Measurements from ENCODE around the gene PFKM.
A peak's percentile ranks its signal among the peaks of the same experiment; 100 is the strongest.

PFKM gene

DNA sequence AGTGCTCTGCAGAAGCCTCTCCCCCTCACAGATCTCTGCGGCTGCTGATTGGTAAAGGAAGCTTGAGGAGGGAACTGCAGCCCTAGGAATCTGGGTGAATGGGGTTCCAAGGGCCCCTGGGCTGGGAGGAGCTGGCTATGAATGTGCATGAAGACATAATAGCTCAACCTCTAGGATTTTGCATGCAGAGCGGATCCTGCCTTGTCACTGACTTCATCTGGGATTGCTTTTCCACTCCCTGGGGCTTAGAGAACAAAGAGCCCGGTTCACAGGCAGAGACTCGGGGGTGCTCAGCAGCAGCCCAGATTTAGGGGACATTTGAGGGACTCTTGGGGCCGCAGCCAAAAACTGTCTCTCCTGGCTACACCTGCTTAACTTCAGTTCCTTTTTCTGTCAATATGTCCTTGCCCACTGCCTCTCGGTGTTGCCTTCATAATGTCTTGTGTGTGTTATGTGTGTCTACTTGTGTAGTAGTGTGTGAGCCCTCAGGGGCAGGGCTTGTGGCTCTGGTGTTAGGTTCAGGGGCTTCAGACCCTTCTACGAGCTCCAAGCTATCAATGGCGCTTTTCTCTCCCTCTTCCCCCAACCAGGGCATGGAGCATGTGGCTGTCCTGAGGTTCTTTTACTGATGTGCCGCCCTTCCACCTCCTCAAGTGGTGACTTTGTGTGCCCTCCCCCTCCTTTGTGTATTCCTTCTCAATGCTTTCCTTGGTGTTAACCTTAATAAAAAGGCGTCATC is 66.2 kb downstream of the PFKM start:
- peak; percentile 53 for DNase-seq (ENCODE audit: low spot score)

DNA sequence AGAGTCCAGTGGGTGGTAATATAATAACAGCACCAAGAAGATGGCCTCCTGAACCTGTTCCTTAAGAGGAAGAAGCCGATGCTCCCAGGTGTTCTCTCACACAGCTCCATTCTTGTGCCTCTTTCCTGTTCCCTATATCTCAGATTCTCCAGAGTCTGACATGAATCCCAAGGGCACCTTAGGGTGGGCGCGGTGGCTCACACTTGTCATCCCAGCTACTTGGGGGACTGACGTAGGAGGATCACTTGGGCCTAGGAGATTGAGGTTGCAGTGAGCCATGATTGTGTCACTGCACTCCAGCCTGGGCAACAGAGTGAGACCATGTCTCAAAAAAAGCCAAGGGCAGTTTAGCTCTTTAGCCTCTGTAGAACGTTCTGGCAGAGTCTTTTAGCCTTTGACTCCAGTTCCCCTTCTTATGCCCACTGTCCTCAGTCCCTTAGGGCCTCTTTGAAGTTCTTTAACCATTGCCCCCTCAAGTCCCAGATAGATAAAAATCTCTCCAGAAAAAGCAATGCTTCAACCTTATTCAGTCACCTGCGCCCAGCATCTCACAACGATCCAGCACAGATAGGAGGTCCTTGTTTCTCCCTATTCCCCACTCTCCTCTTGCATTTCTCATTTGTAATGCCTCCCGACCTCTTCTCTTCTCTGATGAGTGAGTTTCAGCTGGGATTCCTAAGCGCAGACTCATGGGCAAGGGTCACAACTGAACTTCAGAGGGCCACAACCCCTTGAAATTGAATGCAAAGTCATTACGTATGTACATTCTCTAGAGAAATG is 68.9 kb downstream of the PFKM start:
- DNase-seq (ENCODE audit: low spot score): no peak

DNA sequence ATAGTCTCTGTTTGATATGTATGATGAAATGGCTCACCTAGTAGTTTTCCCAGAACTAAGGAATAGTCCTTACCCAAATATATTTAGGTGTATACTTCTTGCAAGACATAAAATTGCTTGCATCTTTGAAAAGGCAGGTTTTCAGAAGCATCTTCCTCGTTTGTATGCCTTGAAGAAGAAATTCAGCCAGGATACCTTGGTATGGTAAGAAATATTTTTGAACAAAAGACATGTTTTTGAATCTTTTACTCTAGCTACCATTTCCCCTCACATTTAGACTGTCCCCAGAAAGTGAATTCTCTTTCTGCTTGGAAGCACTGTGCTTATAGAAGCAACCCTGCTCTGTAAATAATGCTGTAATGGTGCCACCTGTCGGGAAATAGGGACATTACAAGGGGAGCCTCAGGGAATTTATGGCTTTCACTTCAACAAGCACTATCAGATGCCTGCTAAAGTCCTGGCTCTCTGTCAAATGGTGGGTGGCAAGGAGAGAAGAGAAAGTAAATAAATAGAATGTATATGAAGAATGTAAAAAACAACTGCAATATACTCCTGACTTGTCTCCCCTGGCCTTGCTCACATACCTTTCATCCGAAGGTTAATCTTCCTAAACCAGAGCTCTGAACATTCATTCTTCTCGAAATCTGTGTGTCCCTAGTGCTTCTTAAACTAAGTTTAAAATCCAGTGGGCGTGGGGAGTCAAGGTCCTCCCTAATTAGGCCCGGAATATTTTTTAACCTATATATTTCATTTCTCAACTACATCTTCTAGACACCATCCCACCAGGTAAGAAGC is 70.4 kb downstream of the PFKM start:
- DNase-seq (ENCODE audit: low spot score): peak; percentile 79

DNA sequence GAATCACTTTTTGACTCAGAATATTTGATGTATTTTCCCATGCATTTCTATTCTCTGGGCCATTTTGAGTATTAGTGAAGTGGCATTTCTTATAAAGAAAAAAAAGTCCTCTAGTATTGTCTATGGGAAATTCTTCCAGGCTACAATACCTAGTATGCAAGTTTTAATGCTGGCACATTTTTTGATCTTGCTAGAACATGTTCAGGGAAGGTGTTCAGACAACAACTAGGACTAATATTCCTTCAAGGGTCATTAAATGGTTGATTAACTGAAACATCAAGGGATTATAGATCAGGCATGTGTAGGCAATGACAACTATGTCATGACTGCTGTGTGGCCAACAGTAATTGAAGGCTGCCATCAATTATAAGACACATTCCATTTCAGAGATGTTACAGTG is 71.9 kb downstream of the PFKM start:
- DNase-seq (ENCODE audit: low spot score): no peak

DNA sequence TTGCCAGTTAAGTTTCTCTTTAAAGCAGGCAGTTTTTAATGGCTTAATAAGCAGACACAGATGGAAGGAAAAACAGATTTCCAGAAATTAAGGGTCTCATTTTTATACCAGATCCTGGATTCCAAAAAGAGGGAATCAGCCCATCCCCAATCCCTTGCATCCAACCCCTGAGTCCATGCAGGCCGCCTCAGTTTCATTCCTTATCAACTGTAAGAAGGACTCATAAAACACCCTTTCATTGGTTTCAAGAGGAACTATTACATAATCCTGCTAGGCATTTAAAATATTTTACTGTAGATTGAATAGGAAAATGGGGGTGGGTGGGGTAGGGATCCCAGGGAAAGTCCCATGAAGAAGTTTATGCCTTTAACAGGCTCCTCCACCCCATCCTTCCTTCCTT is 73.7 kb downstream of the PFKM start:
- DNase-seq (ENCODE audit: low spot score): no peak

DNA sequence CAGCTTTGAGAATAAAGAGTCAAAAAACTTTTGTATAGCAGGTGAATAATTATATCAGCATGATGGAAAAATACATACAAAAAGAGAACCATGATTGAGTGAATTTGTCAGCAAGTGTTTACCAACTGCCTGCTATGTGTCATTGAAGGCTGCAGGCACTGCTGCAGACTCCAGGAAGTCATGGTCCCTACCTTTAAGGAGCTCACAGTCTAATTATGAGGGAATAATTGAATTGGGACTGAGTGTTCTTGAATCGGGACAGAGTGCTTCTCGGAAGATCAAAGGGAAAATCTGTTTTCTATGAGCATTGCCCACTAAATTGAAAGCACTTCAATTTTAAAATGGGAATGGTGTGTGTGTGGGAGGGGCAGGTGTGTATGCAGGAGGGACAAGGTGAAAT is 74.5 kb downstream of the PFKM start:
- peak; percentile 85 for DNase-seq (ENCODE audit: low spot score)

DNA sequence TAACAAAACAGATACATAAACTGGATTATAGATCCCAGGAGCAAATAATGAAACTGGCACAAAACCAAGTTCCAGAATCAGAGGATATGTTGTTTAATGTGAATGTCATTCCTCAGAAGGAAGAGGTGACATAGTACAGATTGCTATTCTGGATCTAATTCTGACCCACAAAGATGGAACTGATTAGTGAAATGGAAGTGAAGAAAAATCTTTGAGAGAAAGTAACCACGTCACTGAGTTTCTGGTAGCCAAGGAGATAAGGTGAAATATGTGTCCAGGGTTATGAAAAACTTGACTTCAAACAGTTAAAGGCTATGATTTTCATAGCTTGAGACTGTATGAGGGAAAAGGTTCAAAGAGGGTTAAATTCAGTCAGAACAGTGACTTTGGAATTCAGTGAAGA is 75.6 kb downstream of the PFKM start:
- DNase-seq (ENCODE audit: low spot score): peak; percentile 82

Small RNA genes within 50 kb of the gene (small RNA-seq; reads per million reads assigned to genes)
- 0.05 to 0.35 reads per million in 2 experiments for gene MIR6505
- 0 reads per million in 2 experiments for gene RNU6-1203P

Data from SK-N-DZ (cell line).